Measurements from ENCODE around the gene JMY.

Gene JMY

DNA sequence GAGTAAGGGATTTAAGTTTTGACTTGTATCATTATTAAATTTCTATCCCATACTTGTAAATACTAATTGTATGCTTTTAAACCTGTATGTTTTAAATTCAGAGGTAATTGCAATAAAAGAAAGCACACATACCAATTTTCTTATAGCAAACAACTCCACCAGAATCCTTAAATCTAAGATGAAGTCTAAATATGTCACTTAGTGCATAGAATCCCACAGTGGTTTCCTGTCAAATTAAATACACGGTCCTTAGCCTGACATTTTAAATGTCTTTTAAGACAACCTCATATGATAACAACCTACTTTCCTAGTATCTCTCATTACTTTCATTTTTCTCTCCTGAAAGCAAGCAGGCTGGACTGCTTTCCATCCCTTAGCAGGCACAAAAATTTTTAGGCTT is 52.0 kb downstream of the JMY start:
- no peak for DNase-seq (ENCODE audit: low spot score)

DNA sequence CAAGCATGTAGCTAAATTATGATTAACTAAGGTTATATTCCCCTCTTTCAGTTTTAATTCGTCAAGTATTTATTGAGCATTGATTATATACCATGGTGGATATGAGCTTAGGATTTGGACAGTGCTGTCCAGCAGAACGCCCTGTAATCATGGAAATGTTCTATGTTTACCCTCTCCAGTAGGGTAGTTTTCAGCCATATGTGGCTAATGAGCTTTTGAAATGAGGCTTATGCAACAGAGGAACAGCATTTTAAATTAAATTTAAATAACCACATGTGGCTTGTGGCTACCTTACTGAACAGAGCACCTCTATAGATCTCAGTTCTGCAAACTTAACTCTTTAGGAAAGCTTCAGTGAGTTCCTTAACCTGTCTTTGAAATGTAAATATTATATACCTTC is 59.1 kb downstream of the JMY start:
- no peak for DNase-seq (ENCODE audit: low spot score)

DNA sequence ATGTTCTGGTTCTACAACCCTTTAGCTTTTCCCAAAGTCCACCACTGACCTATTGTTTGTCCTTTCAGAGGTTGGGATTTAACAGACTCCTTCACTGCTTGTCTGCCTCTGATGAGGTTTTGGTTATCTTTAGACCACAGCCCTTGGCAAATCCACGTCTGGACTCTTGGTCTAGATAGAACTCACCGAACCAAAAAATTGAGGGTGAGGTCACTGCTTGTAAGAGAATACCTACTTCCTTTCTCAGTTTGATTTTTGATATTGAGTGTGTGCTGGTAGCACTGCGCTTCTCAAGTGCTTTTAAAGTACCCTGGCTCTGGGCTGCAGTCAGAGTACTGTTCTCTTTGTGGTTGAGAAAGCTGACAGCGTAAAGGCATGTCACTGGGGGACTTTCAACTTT is 61.7 kb downstream of the JMY start:
- DNase-seq (ENCODE audit: low spot score) = no peak

DNA sequence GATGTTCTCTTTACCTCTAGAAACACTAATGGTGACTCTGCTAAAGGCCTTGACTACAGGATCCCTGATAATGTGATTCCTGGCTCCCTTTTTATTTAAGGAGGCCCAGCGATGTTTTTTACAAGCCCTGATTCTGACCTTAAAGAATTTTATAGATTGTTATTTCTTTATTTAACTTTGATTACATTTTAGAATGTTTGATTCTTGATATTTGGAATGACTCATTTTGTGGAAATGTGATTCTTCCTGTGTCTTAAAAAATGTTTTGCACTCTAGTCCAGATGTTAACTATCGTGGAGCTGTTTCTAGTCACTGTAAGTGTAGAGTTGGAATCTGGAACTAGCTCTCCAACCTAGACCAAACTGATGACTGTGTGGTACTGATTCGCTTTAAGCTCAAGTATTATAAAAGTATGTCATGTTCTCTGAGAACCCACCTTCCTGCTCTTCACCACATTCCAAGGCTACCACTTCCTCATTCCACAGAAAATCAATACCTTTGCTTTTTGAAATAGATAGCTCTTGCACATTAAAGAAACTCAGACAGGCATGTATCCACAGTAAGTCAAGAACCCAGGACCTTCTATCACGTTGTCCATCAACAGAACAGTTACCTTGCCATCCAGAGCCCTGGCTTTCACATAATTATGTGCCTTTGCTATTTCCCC is 65.2 kb downstream of the JMY start:
- no peak for DNase-seq (ENCODE audit: low spot score)

DNA sequence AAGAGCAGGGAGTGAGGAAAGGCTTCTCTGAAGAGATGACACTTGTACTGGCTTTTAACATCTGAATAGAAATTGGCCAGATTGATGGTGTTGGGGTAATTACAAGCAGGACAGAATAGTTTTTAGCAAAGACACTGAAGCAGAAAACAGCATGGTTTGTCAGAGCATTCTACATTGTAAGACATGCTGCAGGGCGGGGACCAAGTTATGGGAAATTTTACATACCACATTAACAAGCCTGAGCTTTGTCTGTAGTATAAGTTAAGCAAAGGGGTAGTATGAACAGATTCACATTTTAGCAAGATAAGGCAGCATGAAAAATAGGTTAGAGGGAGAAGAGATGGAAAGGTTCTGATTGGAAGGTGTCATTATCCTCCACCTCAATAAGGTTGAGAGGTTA is 66.5 kb downstream of the JMY start:
- DNase-seq (ENCODE audit: low spot score) = no peak

DNA sequence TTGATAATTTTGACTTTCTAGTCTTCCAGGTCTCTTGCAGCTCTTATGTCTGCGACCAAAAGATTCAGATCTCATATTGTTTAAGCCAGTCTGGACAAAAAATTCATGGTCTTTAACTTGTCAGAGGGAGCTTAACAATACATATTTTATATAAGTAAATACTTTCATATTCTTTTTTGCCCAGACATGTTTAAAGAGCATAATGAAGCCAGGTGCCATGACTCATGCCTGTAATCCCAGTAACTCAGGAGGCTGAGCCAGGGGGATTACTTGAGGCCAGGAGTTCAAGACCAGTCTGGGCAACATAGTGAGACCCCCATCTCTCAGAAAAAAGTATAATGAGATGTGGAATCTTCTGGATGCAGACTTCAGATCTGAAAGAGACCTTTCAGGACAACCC is 69.8 kb downstream of the JMY start:
- no peak for DNase-seq (ENCODE audit: low spot score)

DNA sequence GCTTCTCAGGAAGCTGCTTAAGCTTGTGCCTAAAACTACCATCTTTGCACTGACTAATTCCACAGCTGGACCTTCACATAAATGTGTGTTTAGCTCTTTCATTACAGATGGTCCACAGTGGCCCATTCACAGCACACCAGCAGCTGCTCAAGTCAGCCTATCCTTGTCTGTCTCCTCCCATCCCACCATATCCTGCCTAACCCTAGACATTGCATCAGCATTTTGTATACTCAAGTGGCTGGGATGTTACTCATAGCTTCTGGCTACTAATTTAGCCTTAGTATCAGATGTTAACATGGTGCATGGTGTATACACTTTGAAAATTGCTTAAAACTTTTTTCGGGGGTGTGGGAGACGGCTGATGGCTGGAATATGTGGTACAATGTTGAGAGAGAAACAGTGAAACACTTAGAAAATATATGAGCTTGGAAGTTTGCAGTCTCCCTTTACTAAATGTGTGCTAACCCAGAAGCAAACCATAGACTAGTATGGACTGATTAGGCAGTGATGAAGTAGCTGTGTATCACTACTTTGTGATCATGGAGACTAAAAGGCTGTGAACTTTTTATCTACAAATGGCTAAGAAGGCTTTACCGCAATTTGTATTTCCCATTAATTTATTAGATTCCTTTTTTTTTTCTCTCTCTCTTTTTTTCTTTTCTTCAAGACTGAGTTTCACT is 83.1 kb downstream of the JMY start:
- no peak for DNase-seq (ENCODE audit: low spot score)

DNA sequence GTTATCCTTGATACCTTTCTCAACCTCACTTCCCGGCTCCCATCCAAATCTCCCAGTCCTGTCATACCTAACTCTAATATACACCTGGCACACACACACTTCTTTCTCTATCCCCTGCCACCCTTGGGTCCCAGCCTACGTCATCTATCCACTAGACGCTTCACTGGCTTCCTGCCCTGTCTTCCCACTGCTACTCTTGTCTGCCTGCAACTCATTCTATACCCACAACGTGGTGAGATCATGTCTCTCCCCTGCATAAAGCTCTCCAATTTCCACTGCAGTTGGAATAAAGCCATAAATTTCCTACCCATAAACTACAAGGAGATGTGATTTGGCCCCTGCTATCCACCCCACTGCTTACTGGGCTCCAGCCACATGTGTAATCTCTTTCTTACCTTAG is 93.5 kb downstream of the JMY start:
- no peak for DNase-seq (ENCODE audit: low spot score)

DNA sequence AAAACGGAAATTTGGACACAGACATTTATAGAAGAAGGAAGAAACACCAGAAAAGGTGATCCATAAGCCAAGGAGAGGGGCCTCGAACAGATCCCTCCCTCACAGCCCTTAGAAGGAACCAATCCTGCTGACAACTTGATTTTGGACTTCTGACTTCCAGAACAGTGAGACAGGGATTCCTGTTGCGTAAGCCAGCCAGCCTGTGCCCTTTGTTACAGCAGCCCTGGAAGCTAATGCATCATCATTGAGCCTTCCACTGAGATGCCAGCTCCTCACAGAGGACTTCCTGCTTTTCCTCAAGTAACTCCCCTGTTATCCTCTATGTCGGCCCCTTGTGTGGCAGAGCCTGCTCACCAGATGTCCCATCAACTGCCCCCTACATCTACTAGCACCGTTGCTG is 94.1 kb downstream of the JMY start:
- DNase-seq (ENCODE audit: low spot score) = no peak

DNA sequence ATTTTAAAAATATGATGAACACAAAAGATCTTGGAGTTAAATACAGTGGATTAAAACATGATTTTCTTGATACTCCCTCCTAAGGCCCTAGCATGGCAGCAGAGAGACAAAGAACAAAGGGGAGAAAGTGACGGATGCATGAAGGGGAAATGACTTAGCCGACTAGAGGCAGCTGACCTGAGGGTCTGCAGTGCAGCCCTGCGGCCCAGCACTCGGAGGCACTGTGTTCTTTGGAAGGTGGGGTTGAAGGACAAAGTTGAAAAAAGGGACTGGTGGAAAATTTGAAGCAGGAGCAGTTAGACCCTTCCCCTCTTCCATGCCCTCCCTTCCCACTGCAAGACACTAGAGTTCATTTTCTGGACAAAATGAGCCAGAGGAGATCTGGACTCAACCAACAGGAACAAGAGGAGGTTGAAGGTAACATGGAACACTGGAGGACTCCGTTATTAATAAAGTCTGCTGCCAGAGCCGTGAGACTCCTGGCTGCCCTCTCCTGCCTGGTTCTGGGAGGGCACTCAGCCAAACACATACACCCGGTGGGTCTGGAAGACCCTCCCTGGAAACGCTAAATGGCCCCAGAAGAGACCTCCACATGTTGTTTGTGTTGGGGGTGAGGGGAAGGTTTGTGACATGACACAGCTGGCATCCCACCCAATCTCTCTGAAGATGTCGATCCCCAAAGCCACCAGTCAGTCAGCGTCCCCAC is 98.1 kb downstream of the JMY start:
- no peak for DNase-seq (ENCODE audit: low spot score)

DNA sequence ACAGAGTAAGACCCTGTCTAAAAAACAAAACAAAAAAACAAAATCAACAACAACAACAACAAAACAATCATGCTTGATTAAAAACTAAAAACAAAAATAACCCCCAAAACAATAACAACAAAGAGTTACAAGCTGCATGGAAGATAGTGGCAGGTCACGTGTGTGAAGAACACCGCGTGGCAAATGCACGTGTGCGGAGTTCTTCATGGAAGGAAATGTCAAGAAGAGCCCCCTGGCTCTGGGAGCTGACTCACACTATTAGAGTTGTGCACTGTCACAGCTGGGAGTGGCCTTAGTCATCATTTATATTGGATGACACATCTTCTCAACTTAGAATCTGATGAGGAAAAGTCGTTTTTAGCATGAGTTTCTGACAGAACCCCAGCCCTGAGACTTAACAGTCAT is 110.5 kb downstream of the JMY start:
- DNase-seq (ENCODE audit: low spot score) = no peak

DNA sequence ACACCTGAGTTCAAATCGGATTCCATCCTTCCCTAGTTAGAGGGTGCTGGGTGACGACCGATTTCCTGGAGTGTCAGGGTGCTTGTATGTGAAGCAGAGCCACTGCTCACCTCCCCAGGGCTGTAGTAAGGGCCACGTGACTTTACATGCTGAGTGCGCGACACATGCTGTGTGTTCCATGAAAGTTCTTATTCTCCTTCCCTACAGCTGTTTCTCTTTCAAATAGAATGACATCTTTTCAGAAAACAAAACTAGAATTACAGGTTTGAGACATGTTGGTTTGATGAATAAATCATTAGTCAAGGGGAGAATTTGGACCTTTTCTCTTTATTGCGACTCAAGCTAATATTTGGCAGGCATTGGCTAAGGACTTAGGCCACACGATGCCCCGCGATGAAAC is 113.1 kb downstream of the JMY start:
- no peak for DNase-seq (ENCODE audit: low spot score)

DNA sequence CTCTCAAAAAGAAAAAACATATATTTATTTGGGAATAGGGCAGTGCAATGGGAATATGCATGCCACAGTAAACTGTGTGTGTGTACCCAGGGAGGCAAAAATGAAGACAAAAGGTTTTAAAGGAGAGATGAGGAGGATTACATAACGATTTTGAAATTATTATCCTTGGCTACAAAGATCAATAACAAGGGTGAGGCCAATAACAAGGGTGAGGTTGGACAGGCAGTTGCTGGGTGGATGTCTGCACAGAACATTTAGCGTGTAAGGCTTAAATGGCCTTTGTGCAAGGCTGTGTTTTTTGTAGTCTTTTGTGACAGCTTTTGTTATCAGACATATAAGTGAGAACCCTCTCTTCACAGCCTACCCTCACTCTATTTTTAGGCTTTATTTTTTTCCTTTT is 114.0 kb downstream of the JMY start:
- DNase-seq (ENCODE audit: low spot score) = no peak

DNA sequence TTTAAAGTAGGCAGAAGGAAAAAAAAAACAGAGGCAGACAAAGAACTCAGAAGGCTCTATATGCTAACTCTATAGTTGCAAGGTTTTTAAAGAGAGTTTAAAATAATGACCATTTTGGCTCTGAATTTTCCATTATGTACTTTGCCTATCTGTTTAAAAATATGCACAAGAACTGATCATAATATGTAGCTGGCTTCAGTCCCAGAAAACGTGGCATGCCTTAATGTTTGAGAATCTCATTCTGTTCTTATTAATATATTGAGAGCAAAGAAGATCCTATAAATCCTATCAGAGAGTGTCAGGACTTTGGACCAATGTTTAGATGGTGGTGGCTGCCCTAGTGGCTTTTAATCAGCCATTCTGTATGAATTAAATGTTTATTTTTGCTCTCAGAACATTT is 121.5 kb downstream of the JMY start:
- no peak for DNase-seq (ENCODE audit: low spot score)

All from NAMALWA (cell line).